ENCODE measurements around the gene SLIT3.

Gene SLIT3

GRCh38 chr5:168916266-168916665 is 384.7 kb downstream of the SLIT3 start:
- Histone ChIP-seq H3K36me3 (ENCODE audit: control insufficient read depth, insufficient read depth, low read length) (no peaks in the 10 kb centered on the region), H3K27me3 (ENCODE audit: control insufficient read depth, insufficient read depth, low read length) (no peaks in the 10 kb centered on the region), H3K9me3 (ENCODE audit: control insufficient read depth, insufficient read depth, low read length) (no peaks in the 10 kb centered on the region), H3K9ac (ENCODE audit: low read depth, low read length) (no peak overlapping the region), H3K4me1 (ENCODE audit: control insufficient read depth, insufficient read depth, low read length) (peaks cover 4% of the 10 kb centered on the region), H3K4me3 (ENCODE audit: low read depth, low read length) (no peak overlapping the region)

- no peaks in the 10 kb centered on the region for H3K4me1 ChIP-seq (ENCODE audit: control insufficient read depth, insufficient read depth, low read length)
- H3K36me3 ChIP-seq (ENCODE audit: control insufficient read depth, insufficient read depth, low read length) = no peaks in the 10 kb centered on the region
- no peaks in the 10 kb centered on the region for H3K9me3 ChIP-seq (ENCODE audit: control insufficient read depth, insufficient read depth, low read length)
- H3K4me3 ChIP-seq (ENCODE audit: low read depth, low read length) = no peak overlapping the region
- no peak overlapping the region for H3K9ac ChIP-seq (ENCODE audit: low read depth, low read length)
- no peaks in the 10 kb centered on the region for H3K27me3 ChIP-seq (ENCODE audit: control insufficient read depth, insufficient read depth, low read length)
Observed at GRCh38 chr5:168914491-168914890, 386.4 kb downstream of the SLIT3 start.

- Histone ChIP-seq H3K27me3 (ENCODE audit: control insufficient read depth, insufficient read depth, low read length) (no peaks in the 10 kb centered on the region), H3K36me3 (ENCODE audit: control insufficient read depth, insufficient read depth, low read length) (no peaks in the 10 kb centered on the region), H3K9me3 (ENCODE audit: control insufficient read depth, insufficient read depth, low read length) (no peaks in the 10 kb centered on the region), H3K4me1 (ENCODE audit: control insufficient read depth, insufficient read depth, low read length) (no peaks in the 10 kb centered on the region), H3K9ac (ENCODE audit: low read depth, low read length) (no peak overlapping the region), H3K4me3 (ENCODE audit: low read depth, low read length) (no peak overlapping the region)
Observed at GRCh38 chr5:168910874-168911273, 390.1 kb downstream of the SLIT3 start.

- Histone ChIP-seq H3K9me3 (ENCODE audit: control insufficient read depth, insufficient read depth, low read length) (no peaks in the 10 kb centered on the region), H3K36me3 (ENCODE audit: control insufficient read depth, insufficient read depth, low read length) (no peaks in the 10 kb centered on the region), H3K4me3 (ENCODE audit: low read depth, low read length) (no peak overlapping the region), H3K27me3 (ENCODE audit: control insufficient read depth, insufficient read depth, low read length) (no peaks in the 10 kb centered on the region), H3K4me1 (ENCODE audit: control insufficient read depth, insufficient read depth, low read length) (no peaks in the 10 kb centered on the region), H3K9ac (ENCODE audit: low read depth, low read length) (no peak overlapping the region)
Observed at GRCh38 chr5:168908207-168908606, 392.7 kb downstream of the SLIT3 start.

- Histone ChIP-seq H3K9me3 (ENCODE audit: control insufficient read depth, insufficient read depth, low read length) (no peaks in the 10 kb centered on the region), H3K4me3 (ENCODE audit: low read depth, low read length) (no peak overlapping the region), H3K27me3 (ENCODE audit: control insufficient read depth, insufficient read depth, low read length) (no peaks in the 10 kb centered on the region), H3K36me3 (ENCODE audit: control insufficient read depth, insufficient read depth, low read length) (no peaks in the 10 kb centered on the region), H3K4me1 (ENCODE audit: control insufficient read depth, insufficient read depth, low read length) (no peaks in the 10 kb centered on the region), H3K9ac (ENCODE audit: low read depth, low read length) (no peak overlapping the region)
Observed at GRCh38 chr5:168903061-168903460, 397.9 kb downstream of the SLIT3 start.

- H3K27me3 ChIP-seq (ENCODE audit: control insufficient read depth, insufficient read depth, low read length) = no peaks in the 10 kb centered on the region
- no peaks in the 10 kb centered on the region for H3K36me3 ChIP-seq (ENCODE audit: control insufficient read depth, insufficient read depth, low read length)
- no peaks in the 10 kb centered on the region for H3K4me1 ChIP-seq (ENCODE audit: control insufficient read depth, insufficient read depth, low read length)
- H3K9me3 ChIP-seq (ENCODE audit: control insufficient read depth, insufficient read depth, low read length) = no peaks in the 10 kb centered on the region
- no peak overlapping the region for H3K9ac ChIP-seq (ENCODE audit: low read depth, low read length)
- H3K4me3 ChIP-seq (ENCODE audit: low read depth, low read length) = no peak overlapping the region
Observed at GRCh38 chr5:168899673-168900072, 401.3 kb downstream of the SLIT3 start.

GRCh38 chr5:168899264-168899663 is 401.7 kb downstream of the SLIT3 start:
- Histone ChIP-seq H3K27me3 (ENCODE audit: control insufficient read depth, insufficient read depth, low read length) (no peaks in the 10 kb centered on the region), H3K4me1 (ENCODE audit: control insufficient read depth, insufficient read depth, low read length) (no peaks in the 10 kb centered on the region), H3K36me3 (ENCODE audit: control insufficient read depth, insufficient read depth, low read length) (no peaks in the 10 kb centered on the region), H3K9ac (ENCODE audit: low read depth, low read length) (no peak overlapping the region), H3K4me3 (ENCODE audit: low read depth, low read length) (no peak overlapping the region), H3K9me3 (ENCODE audit: control insufficient read depth, insufficient read depth, low read length) (no peaks in the 10 kb centered on the region)

- no peak overlapping the region for H3K9ac ChIP-seq (ENCODE audit: low read depth, low read length)
- no peaks in the 10 kb centered on the region for H3K9me3 ChIP-seq (ENCODE audit: control insufficient read depth, insufficient read depth, low read length)
- no peak overlapping the region for H3K4me3 ChIP-seq (ENCODE audit: low read depth, low read length)
- H3K4me1 ChIP-seq (ENCODE audit: control insufficient read depth, insufficient read depth, low read length) = no peaks in the 10 kb centered on the region
- H3K27me3 ChIP-seq (ENCODE audit: control insufficient read depth, insufficient read depth, low read length) = no peaks in the 10 kb centered on the region
- H3K36me3 ChIP-seq (ENCODE audit: control insufficient read depth, insufficient read depth, low read length) = no peaks in the 10 kb centered on the region
Observed at GRCh38 chr5:168898247-168898911, 402.6 kb downstream of the SLIT3 start.

GRCh38 chr5:168897387-168898122 is 403.4 kb downstream of the SLIT3 start:
- Histone ChIP-seq H3K27me3 (ENCODE audit: control insufficient read depth, insufficient read depth, low read length) (no peaks in the 10 kb centered on the region), H3K36me3 (ENCODE audit: control insufficient read depth, insufficient read depth, low read length) (no peaks in the 10 kb centered on the region), H3K9ac (ENCODE audit: low read depth, low read length) (no peak overlapping the region), H3K9me3 (ENCODE audit: control insufficient read depth, insufficient read depth, low read length) (no peaks in the 10 kb centered on the region), H3K4me3 (ENCODE audit: low read depth, low read length) (no peak overlapping the region), H3K4me1 (ENCODE audit: control insufficient read depth, insufficient read depth, low read length) (no peaks in the 10 kb centered on the region)

GRCh38 chr5:168895295-168896071 is 405.5 kb downstream of the SLIT3 start:
- H3K9ac ChIP-seq (ENCODE audit: low read depth, low read length) = no peak overlapping the region
- H3K9me3 ChIP-seq (ENCODE audit: control insufficient read depth, insufficient read depth, low read length) = no peaks in the 10 kb centered on the region
- no peaks in the 10 kb centered on the region for H3K27me3 ChIP-seq (ENCODE audit: control insufficient read depth, insufficient read depth, low read length)
- no peak overlapping the region for H3K4me3 ChIP-seq (ENCODE audit: low read depth, low read length)
- H3K4me1 ChIP-seq (ENCODE audit: control insufficient read depth, insufficient read depth, low read length) = no peaks in the 10 kb centered on the region
- no peaks in the 10 kb centered on the region for H3K36me3 ChIP-seq (ENCODE audit: control insufficient read depth, insufficient read depth, low read length)

GRCh38 chr5:168893283-168893682 is 407.7 kb downstream of the SLIT3 start:
- Histone ChIP-seq H3K4me1 (ENCODE audit: control insufficient read depth, insufficient read depth, low read length) (no peaks in the 10 kb centered on the region), H3K9me3 (ENCODE audit: control insufficient read depth, insufficient read depth, low read length) (no peaks in the 10 kb centered on the region), H3K4me3 (ENCODE audit: low read depth, low read length) (no peak overlapping the region), H3K27me3 (ENCODE audit: control insufficient read depth, insufficient read depth, low read length) (no peaks in the 10 kb centered on the region), H3K36me3 (ENCODE audit: control insufficient read depth, insufficient read depth, low read length) (no peaks in the 10 kb centered on the region), H3K9ac (ENCODE audit: low read depth, low read length) (no peak overlapping the region)
